ENCODE data around the gene NAPSA.
"Not testable (repeated sequence)": the region's sequence is repeated elsewhere in the genome, so short reads cannot be mapped to it uniquely, and the experiment has no call there.

Gene NAPSA

GRCh38 chr19:50330365-50331078 is 34.9 kb downstream of the NAPSA start:
- DNase-seq: peak; percentile 28

- DNase-seq: not testable (repeated sequence)
Observed at GRCh38 chr19:50329926-50330294, 35.5 kb downstream of the NAPSA start.

- peak; percentile 93 for DNase-seq
Observed at GRCh38 chr19:50329146-50329925, 36.1 kb downstream of the NAPSA start, which contains the start of gene KCNC3. Gene KCNC3 (minus strand): TSS chr19:50329377. CDS start chr19:50329082, 295 bp downstream.

GRCh38 chr19:50328873-50329145 is 36.6 kb downstream of the NAPSA start:
- no peak for DNase-seq

GRCh38 chr19:50328224-50328872 is 37.1 kb downstream of the NAPSA start:
- DNase-seq: peak; percentile 7

- DNase-seq: no peak
Observed at GRCh38 chr19:50327461-50328223, 37.8 kb downstream of the NAPSA start.

- no peak for DNase-seq
Observed at GRCh38 chr19:50327013-50327412, 38.4 kb downstream of the NAPSA start.

GRCh38 chr19:50326101-50326664 is 39.3 kb downstream of the NAPSA start:
- no peak for DNase-seq

- peak; percentile 32 for DNase-seq
Observed at GRCh38 chr19:50325310-50326100, 39.9 kb downstream of the NAPSA start.

GRCh38 chr19:50324331-50324730 is 41.1 kb downstream of the NAPSA start:
- DNase-seq: no peak

- no peak for DNase-seq
Observed at GRCh38 chr19:50323782-50324133, 41.7 kb downstream of the NAPSA start.

- DNase-seq: no peak
Observed at GRCh38 chr19:50322931-50323781, 42.3 kb downstream of the NAPSA start.

GRCh38 chr19:50322234-50322633 is 43.2 kb downstream of the NAPSA start:
- DNase-seq: no peak

- no peak for DNase-seq
Observed at GRCh38 chr19:50321831-50322230, 43.6 kb downstream of the NAPSA start.

- DNase-seq: no peak
Observed at GRCh38 chr19:50320596-50320995, 44.8 kb downstream of the NAPSA start.

- DNase-seq: no peak
Observed at GRCh38 chr19:50320051-50320450, 45.4 kb downstream of the NAPSA start.

- DNase-seq: no peak
Observed at GRCh38 chr19:50319156-50319555, 46.3 kb downstream of the NAPSA start.

GRCh38 chr19:50318438-50318837 is 47.0 kb downstream of the NAPSA start:
- no peak for DNase-seq

GRCh38 chr19:50317115-50317514 is 48.3 kb downstream of the NAPSA start:
- no peak for DNase-seq

GRCh38 chr19:50315773-50316448 is 49.5 kb downstream of the NAPSA start:
- no peak for DNase-seq

Measured in fibroblast of skin of scalp (primary cell).